AG04449 (cell line): ENCODE results near the gene TSPOAP1.

Source experiments
- CTCF ChIA-PET: fragments of 350-600 bp; formaldehyde crosslinking; extraction: SDS; loops from one replicate; lab custom pipeline; 2021; ENCODE audit warnings: antibody characterized with exemption; lab: Yijun Ruan, JAX
- POLR2A ChIA-PET: fragments of 400-600, 350-600 bp; formaldehyde crosslinking; extraction: SDS; loops from one replicate; lab custom pipeline; 2020; ENCODE audit warnings: antibody characterized with exemption, inconsistent platforms; lab: Yijun Ruan, JAX
- DNase-seq: peaks from one replicate; pipeline ENCODE4 v3.0.0-alpha.2; 2010; ENCODE audit warnings: low read depth, low spot score
- H3K4me3 ChIP-seq: 2 replicates; pipeline ENCODE4 v1.5.1; 2011; ENCODE audit warnings: low read depth, mild to moderate bottlenecking, control low read depth, low read length
- CTCF ChIP-seq: IDR thresholded peaks from one replicate; pipeline ENCODE4 v1.5.1; 2011; ENCODE audit warnings: mild to moderate bottlenecking, moderate library complexity, low read length, control low read depth, inconsistent platforms; ENCODE audit not compliant: insufficient read depth; ENCODE audit errors: missing control alignments

TSPOAP1 gene

GRCh38 chr17:58306131-58306951 lies 22.3 kb downstream of the TSPOAP1 start:
- ChIA-PET POLR2A (no interaction called here), CTCF (interaction anchor here (1.0 to 4.3 kb wide), 3 partner anchors 10 to 142 kb away, joined by 3 to 30 read pairs (median 3); no protein-coding TSS in a partner anchor)
- TF ChIP-seq CTCF: no peak
- H3K4me3 ChIP-seq: no peak overlapping the region
- no peak for DNase-seq

GRCh38 chr17:58305626-58306025 lies 23.0 kb downstream of the TSPOAP1 start:
- no peak for DNase-seq
- ChIA-PET POLR2A (no interaction called here), CTCF (interaction anchor here (1.0 to 4.3 kb wide), 5 partner anchors 11 to 143 kb away, joined by 3 to 30 read pairs (median 4); no protein-coding TSS in a partner anchor)
- TF ChIP-seq CTCF: no peak
- H3K4me3 ChIP-seq: no peak overlapping the region

- CTCF ChIA-PET: interaction anchor here (0.6 to 4.3 kb wide), 11 partner anchors 7 to 143 kb away, joined by 3 to 30 read pairs (median 4); partner anchors contain the start of gene RNF43
- POLR2A ChIA-PET: no interaction called here
- no peak for TF ChIP-seq CTCF
- no peak overlapping the region for H3K4me3 ChIP-seq
- no peak for DNase-seq
Observed at GRCh38 chr17:58304750-58305486, 23.7 kb downstream of the TSPOAP1 start.

- ChIA-PET POLR2A (no interaction called here), CTCF (interaction anchor here (0.6 to 4.3 kb wide), 16 partner anchors 8 to 144 kb away, joined by 3 to 30 read pairs (median 4); partner anchors contain the start of gene RNF43)
- TF ChIP-seq CTCF: peak; percentile 85
- no peak overlapping the region for H3K4me3 ChIP-seq
- no peak for DNase-seq
Observed at GRCh38 chr17:58303971-58304749, 24.4 kb downstream of the TSPOAP1 start.

- no peak overlapping the region for H3K4me3 ChIP-seq
- no peak for TF ChIP-seq CTCF
- DNase-seq: no peak
- ChIA-PET CTCF (interaction anchor here (0.7 to 4.3 kb wide), 5 partner anchors 14 to 145 kb away, joined by 3 to 30 read pairs (median 3); no protein-coding TSS in a partner anchor), POLR2A (no interaction called here)
Observed at GRCh38 chr17:58302919-58303585, 25.5 kb downstream of the TSPOAP1 start.
